GM23338 (cell line): ENCODE measurements around the gene DCANP1. TPM values are rescaled to one million over a fixed set of nuclear protein-coding genes. Genes with fewer than 3 reads are reported as not detected.

ENCODE experiments used
- ATAC-seq: fragments of 200-7000 bp; cut with Tn5 transposase; 3 replicates; pipeline ENCODE4 v1.9.1; 2020
- DNase-seq: peaks from one replicate; pipeline ENCODE4 v3.0.0-alpha.2; 2015; ENCODE audit warnings: low spot score
- H2AFZ ChIP-seq: fragments of 200-600 bp; sonication (generic); 2 replicates; pipeline ENCODE4 v1.8.0; 2016; ENCODE audit warnings: antibody characterized with exemption, mild to moderate bottlenecking, moderate library complexity
- H3F3A ChIP-seq: fragments of 200-600 bp; sonication (generic); replicated peaks from 2 replicates; pipeline ENCODE4 v1.8.0; 2017; ENCODE audit warnings: antibody characterized with exemption, mixed run types, low read depth
- H3K27ac ChIP-seq: fragments of 200-600 bp; sonication (generic); 2 replicates; pipeline ENCODE4 v1.6.1; 2016; ENCODE audit warnings: low read depth
- H3K27me3 ChIP-seq: fragments of 200-600 bp; sonication (generic); 2 replicates; pipeline ENCODE4 v1.8.0; 2016; ENCODE audit warnings: mild to moderate bottlenecking, mixed run types, moderate library complexity; ENCODE audit not compliant: insufficient read depth
- H3K36me3 ChIP-seq: fragments of 200-600 bp; sonication (generic); 2 replicates; pipeline ENCODE4 v1.8.0; 2016; ENCODE audit warnings: mild to moderate bottlenecking; ENCODE audit not compliant: insufficient read depth
- H3K4me1 ChIP-seq: fragments of 200-600 bp; sonication (generic); 2 replicates; pipeline ENCODE4 v1.8.0; 2016; ENCODE audit warnings: mild to moderate bottlenecking, moderate library complexity; ENCODE audit not compliant: insufficient read depth
- H3K4me2 ChIP-seq: fragments of 200-600 bp; sonication (generic); 2 replicates; pipeline ENCODE4 v1.7.1; 2017; ENCODE audit warnings: mixed run types
- H3K4me3 ChIP-seq: fragments of 200-600 bp; sonication (generic); 2 replicates; pipeline ENCODE4 v1.6.1; 2016; ENCODE audit warnings: mixed run types
- H3K79me2 ChIP-seq: fragments of 200-600 bp; sonication (generic); replicated peaks from 2 replicates; pipeline ENCODE4 v1.8.0; 2017; ENCODE audit warnings: mild to moderate bottlenecking; ENCODE audit not compliant: insufficient read depth
- H3K9me2 ChIP-seq: fragments of 200-600 bp; sonication (generic); 2 replicates; pipeline ENCODE4 v1.8.0; 2017; ENCODE audit not compliant: insufficient read depth
- H4K20me1 ChIP-seq: fragments of 200-600 bp; sonication (generic); replicated peaks from 2 replicates; pipeline ENCODE4 v1.8.0; 2017; ENCODE audit warnings: mild to moderate bottlenecking; ENCODE audit not compliant: insufficient read depth
- H3K27ac Mint-ChIP-seq: 2 replicates; pipeline ENCODE4 v1.8.0; 2020; ENCODE audit warnings: inconsistent platforms, mild to moderate bottlenecking, moderate library complexity, mixed read lengths
- H3K27me3 Mint-ChIP-seq: 3 replicates; pipeline ENCODE4 v1.8.0; 2022; ENCODE audit warnings: low read depth, mild to moderate bottlenecking, moderate library complexity, mixed read lengths, inconsistent platforms; ENCODE audit not compliant: insufficient read depth, poor library complexity
- H3K36me3 Mint-ChIP-seq: 3 replicates; pipeline ENCODE4 v1.8.0; 2021; ENCODE audit warnings: low read depth, mild to moderate bottlenecking, inconsistent platforms, moderate library complexity, mixed read lengths
- H3K4me1 Mint-ChIP-seq: 3 replicates; pipeline ENCODE4 v1.8.0; 2020; ENCODE audit warnings: mild to moderate bottlenecking, inconsistent platforms, mixed read lengths
- H3K4me3 Mint-ChIP-seq: 3 replicates; pipeline ENCODE4 v1.8.0; 2021; ENCODE audit warnings: moderate library complexity, mild to moderate bottlenecking, inconsistent platforms, mixed read lengths
- H3K9me3 Mint-ChIP-seq: 3 replicates; pipeline ENCODE4 v1.8.0; 2020; ENCODE audit warnings: moderate library complexity, mild to moderate bottlenecking, inconsistent platforms, mixed read lengths
- CREB1 ChIP-seq: fragments of 250-450 bp; sonication (Bioruptor Pico); IDR thresholded peaks from 2 replicates; pipeline ENCODE4 v1.5.0; 2020; ENCODE audit warnings: low read depth, mild to moderate bottlenecking, moderate library complexity
- EZH2 ChIP-seq: fragments of 200-600 bp; sonication (generic); IDR thresholded peaks from one replicate; pipeline ENCODE4 v1.8.0; 2017; ENCODE audit warnings: antibody characterized with exemption, mild to moderate bottlenecking, low read depth; ENCODE audit not compliant: unreplicated experiment
- EZH2phosphoT487 ChIP-seq: fragments of 200-600 bp; sonication (generic); IDR thresholded peaks from one replicate; pipeline ENCODE4 v1.8.1; 2018; ENCODE audit warnings: antibody characterized with exemption; ENCODE audit not compliant: unreplicated experiment
- JUNB ChIP-seq: IDR thresholded peaks from one replicate; pipeline ENCODE4 v1.6.1; 2016; ENCODE audit warnings: antibody characterized with exemption; ENCODE audit not compliant: unreplicated experiment
- NANOG ChIP-seq: IDR thresholded peaks from 2 replicates; pipeline ENCODE4 v1.6.1; 2016; ENCODE audit warnings: antibody characterized with exemption, borderline replicate concordance
- POLR2AphosphoS5 ChIP-seq: IDR thresholded peaks from 2 replicates; pipeline ENCODE4 v1.6.1; 2016; ENCODE audit warnings: antibody characterized with exemption, low read depth
- STAT1 ChIP-seq: IDR thresholded peaks from one replicate; pipeline ENCODE4 v1.6.1; 2016; ENCODE audit warnings: antibody characterized with exemption; ENCODE audit not compliant: unreplicated experiment
- ZNF114 ChIP-seq: fragments of 250-450 bp; sonication (Bioruptor Pico); IDR thresholded peaks from 2 replicates; pipeline ENCODE4 v1.5.0; 2020; ENCODE audit warnings: mild to moderate bottlenecking, moderate library complexity
- ZNF331 ChIP-seq: fragments of 250-450 bp; sonication (Bioruptor Pico); IDR thresholded peaks from 2 replicates; pipeline ENCODE4 v1.5.0; 2020; ENCODE audit warnings: low read depth, mild to moderate bottlenecking, moderate library complexity
- polyA plus RNA-seq: library from polyadenylated mRNA; unstranded; fragments of >200 nt; fragmentation: Nextera tagmentation; extraction: Ambion mirVana; gene quantifications from 2 replicates; pipeline ENCODE4 v1.2.1, GENCODE V29; 2016
- total RNA-seq: library from RNA; depleted of rRNA; stranded (reverse); fragments of >200 nt; shearing (Covaris generic); gene quantifications from 2 replicates; pipeline ENCODE4 v1.2.3, GENCODE V29; 2014
- TF ChIP-seq, protein P1 (sequence below): IDR thresholded peaks from 2 replicates; pipeline ENCODE4 v1.6.1; 2016; ENCODE audit warnings: antibody characterized with exemption
- TF ChIP-seq, protein P2 (sequence below): IDR thresholded peaks from one replicate; pipeline ENCODE4 v1.6.1; 2018; ENCODE audit warnings: antibody characterized with exemption; ENCODE audit not compliant: unreplicated experiment
- TF ChIP-seq, protein P3 (sequence below): fragments of 250-450 bp; sonication (Bioruptor Pico); IDR thresholded peaks from 2 replicates; pipeline ENCODE4 v1.5.0; 2020; ENCODE audit warnings: mild to moderate bottlenecking, moderate library complexity
- TF ChIP-seq, protein P4 (sequence below), 2 experiments: fragments of 200-600 bp in 1 of 2; sonication (generic) in 1 of 2; conservative IDR thresholded peaks; 2 replicates each; pipeline versions ENCODE4 v1.5.1 to v1.6.1; 2016 to 2017; ENCODE audit warnings: antibody characterized with exemption in 2 of 2, low read depth in 2 of 2, mild to moderate bottlenecking in 2 of 2, moderate library complexity in 1 of 2

The DCANP1 gene
- total and polyA plus RNA-seq, 2 experiments from 2014 or later: not detected

DNA sequence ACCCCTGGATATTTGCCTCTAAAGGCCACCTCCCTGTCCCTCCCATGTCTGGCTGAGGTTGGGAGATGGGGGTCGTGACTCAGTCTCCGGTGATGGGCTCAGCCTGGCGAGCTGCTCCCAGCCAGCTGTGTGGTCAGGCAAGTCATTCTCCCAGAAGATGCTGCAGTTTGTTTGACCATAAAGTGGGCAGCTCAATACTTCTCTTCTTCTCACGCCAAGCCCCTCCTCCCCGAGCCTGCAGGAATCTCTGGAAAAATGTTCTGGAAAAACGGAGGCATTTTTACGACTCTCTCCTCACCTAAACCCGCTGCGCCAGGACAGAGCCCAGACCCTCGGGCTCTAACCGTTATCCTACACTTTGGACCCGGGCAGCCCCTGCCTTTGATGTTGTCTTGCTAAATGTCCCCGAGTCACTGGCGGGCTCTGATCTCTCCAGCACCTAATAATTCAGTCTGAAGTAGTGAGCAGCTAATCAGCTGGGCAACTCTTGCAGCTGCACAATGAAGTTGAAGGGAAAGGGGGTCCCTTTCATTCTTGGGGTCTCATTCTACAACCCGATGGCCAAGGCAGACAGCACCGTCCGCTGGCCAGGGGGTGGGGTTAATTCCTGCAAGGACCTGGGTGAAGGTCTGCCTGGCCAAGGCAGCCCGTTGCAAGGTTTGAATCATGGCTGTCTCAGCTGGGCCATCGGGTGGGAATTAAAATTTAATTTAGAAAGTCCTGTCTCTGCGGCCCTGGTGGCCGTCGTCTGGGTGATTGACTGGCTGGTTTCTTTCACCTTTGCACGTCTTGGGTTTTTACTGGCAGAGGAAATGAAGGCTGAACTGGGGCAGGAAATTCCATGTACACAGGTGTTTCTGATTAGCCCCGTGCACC is 12.3 kb downstream of the DCANP1 start:
- Histone ChIP-seq H4K20me1 (no peaks in the 10 kb centered on the region), H3K4me3 (no peak overlapping the region), H3K4me1 (no peaks in the 10 kb centered on the region), H3K36me3 (no peaks in the 10 kb centered on the region), H3K27me3 (no peaks in the 10 kb centered on the region), H2AFZ (no peak overlapping the region; the same call in 1 of the 2 replicates), H3K9me2 (no peaks in the 10 kb centered on the region), H3K27ac (no peak overlapping the region), H3K79me2 (no peaks in the 10 kb centered on the region), H3F3A (no peaks in the 10 kb centered on the region), H3K4me2 (no peak overlapping the region)
- Mint-ChIP-seq H3K4me3 (no peak overlapping the region), H3K36me3 (no peaks in the 10 kb centered on the region), H3K4me1 (peaks cover 15% of the 10 kb centered on the region), H3K27ac (no peak overlapping the region), H3K9me3 (no peaks in the 10 kb centered on the region), H3K27me3 (peaks cover 2% of the 10 kb centered on the region)
- no peak for ATAC-seq
- DNase-seq: no peak
- TF ChIP-seq CREB1 (CRISPR knock-in tag) (no peak), JUNB (no peak), EZH2phosphoT487 (no peak), EZH2 (no peak), POLR2AphosphoS5 (no peak), NANOG (no peak), ZNF114 (CRISPR knock-in tag) (no peak), ZNF331 (no peak), STAT1 (no peak)
- TF ChIP-seq, protein P1, sequence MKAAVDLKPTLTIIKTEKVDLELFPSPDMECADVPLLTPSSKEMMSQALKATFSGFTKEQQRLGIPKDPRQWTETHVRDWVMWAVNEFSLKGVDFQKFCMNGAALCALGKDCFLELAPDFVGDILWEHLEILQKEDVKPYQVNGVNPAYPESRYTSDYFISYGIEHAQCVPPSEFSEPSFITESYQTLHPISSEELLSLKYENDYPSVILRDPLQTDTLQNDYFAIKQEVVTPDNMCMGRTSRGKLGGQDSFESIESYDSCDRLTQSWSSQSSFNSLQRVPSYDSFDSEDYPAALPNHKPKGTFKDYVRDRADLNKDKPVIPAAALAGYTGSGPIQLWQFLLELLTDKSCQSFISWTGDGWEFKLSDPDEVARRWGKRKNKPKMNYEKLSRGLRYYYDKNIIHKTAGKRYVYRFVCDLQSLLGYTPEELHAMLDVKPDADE: no peak
- TF ChIP-seq, protein P2, sequence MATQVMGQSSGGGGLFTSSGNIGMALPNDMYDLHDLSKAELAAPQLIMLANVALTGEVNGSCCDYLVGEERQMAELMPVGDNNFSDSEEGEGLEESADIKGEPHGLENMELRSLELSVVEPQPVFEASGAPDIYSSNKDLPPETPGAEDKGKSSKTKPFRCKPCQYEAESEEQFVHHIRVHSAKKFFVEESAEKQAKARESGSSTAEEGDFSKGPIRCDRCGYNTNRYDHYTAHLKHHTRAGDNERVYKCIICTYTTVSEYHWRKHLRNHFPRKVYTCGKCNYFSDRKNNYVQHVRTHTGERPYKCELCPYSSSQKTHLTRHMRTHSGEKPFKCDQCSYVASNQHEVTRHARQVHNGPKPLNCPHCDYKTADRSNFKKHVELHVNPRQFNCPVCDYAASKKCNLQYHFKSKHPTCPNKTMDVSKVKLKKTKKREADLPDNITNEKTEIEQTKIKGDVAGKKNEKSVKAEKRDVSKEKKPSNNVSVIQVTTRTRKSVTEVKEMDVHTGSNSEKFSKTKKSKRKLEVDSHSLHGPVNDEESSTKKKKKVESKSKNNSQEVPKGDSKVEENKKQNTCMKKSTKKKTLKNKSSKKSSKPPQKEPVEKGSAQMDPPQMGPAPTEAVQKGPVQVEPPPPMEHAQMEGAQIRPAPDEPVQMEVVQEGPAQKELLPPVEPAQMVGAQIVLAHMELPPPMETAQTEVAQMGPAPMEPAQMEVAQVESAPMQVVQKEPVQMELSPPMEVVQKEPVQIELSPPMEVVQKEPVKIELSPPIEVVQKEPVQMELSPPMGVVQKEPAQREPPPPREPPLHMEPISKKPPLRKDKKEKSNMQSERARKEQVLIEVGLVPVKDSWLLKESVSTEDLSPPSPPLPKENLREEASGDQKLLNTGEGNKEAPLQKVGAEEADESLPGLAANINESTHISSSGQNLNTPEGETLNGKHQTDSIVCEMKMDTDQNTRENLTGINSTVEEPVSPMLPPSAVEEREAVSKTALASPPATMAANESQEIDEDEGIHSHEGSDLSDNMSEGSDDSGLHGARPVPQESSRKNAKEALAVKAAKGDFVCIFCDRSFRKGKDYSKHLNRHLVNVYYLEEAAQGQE: no peak
- TF ChIP-seq, protein P3, sequence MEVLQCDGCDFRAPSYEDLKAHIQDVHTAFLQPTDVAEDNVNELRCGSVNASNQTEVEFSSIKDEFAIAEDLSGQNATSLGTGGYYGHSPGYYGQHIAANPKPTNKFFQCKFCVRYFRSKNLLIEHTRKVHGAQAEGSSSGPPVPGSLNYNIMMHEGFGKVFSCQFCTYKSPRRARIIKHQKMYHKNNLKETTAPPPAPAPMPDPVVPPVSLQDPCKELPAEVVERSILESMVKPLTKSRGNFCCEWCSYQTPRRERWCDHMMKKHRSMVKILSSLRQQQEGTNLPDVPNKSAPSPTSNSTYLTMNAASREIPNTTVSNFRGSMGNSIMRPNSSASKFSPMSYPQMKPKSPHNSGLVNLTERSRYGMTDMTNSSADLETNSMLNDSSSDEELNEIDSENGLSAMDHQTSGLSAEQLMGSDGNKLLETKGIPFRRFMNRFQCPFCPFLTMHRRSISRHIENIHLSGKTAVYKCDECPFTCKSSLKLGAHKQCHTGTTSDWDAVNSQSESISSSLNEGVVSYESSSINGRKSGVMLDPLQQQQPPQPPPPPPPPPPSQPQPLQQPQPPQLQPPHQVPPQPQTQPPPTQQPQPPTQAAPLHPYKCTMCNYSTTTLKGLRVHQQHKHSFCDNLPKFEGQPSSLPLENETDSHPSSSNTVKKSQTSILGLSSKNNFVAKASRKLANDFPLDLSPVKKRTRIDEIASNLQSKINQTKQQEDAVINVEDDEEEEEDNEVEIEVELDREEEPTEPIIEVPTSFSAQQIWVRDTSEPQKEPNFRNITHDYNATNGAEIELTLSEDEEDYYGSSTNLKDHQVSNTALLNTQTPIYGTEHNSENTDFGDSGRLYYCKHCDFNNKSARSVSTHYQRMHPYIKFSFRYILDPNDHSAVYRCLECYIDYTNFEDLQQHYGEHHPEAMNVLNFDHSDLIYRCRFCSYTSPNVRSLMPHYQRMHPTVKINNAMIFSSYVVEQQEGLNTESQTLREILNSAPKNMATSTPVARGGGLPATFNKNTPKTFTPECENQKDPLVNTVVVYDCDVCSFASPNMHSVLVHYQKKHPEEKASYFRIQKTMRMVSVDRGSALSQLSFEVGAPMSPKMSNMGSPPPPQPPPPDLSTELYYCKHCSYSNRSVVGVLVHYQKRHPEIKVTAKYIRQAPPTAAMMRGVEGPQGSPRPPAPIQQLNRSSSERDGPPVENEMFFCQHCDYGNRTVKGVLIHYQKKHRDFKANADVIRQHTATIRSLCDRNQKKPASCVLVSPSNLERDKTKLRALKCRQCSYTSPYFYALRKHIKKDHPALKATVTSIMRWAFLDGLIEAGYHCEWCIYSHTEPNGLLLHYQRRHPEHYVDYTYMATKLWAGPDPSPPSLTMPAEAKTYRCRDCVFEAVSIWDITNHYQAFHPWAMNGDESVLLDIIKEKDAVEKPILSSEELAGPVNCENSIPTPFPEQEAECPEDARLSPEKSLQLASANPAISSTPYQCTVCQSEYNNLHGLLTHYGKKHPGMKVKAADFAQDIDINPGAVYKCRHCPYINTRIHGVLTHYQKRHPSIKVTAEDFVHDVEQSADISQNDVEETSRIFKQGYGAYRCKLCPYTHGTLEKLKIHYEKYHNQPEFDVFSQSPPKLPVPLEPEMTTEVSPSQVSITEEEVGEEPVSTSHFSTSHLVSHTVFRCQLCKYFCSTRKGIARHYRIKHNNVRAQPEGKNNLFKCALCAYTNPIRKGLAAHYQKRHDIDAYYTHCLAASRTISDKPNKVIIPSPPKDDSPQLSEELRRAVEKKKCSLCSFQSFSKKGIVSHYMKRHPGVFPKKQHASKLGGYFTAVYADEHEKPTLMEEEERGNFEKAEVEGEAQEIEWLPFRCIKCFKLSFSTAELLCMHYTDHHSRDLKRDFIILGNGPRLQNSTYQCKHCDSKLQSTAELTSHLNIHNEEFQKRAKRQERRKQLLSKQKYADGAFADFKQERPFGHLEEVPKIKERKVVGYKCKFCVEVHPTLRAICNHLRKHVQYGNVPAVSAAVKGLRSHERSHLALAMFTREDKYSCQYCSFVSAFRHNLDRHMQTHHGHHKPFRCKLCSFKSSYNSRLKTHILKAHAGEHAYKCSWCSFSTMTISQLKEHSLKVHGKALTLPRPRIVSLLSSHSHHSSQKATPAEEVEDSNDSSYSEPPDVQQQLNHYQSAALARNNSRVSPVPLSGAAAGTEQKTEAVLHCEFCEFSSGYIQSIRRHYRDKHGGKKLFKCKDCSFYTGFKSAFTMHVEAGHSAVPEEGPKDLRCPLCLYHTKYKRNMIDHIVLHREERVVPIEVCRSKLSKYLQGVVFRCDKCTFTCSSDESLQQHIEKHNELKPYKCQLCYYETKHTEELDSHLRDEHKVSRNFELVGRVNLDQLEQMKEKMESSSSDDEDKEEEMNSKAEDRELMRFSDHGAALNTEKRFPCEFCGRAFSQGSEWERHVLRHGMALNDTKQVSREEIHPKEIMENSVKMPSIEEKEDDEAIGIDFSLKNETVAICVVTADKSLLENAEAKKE (CRISPR knock-in tag): no peak
- TF ChIP-seq, protein P4, sequence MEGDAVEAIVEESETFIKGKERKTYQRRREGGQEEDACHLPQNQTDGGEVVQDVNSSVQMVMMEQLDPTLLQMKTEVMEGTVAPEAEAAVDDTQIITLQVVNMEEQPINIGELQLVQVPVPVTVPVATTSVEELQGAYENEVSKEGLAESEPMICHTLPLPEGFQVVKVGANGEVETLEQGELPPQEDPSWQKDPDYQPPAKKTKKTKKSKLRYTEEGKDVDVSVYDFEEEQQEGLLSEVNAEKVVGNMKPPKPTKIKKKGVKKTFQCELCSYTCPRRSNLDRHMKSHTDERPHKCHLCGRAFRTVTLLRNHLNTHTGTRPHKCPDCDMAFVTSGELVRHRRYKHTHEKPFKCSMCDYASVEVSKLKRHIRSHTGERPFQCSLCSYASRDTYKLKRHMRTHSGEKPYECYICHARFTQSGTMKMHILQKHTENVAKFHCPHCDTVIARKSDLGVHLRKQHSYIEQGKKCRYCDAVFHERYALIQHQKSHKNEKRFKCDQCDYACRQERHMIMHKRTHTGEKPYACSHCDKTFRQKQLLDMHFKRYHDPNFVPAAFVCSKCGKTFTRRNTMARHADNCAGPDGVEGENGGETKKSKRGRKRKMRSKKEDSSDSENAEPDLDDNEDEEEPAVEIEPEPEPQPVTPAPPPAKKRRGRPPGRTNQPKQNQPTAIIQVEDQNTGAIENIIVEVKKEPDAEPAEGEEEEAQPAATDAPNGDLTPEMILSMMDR (conservative IDR thresholded peaks at IDR 0.05; ENCODE audit: low read depth in 2 of 2): no peak
